ENCODE results near the gene NBAS. TPM values are rescaled to one million over a fixed set of nuclear protein-coding genes. Genes with fewer than 3 reads are reported as not detected.

Gene NBAS
- polyA plus RNA-seq, 1 experiment = 35.6 TPM

- no peak for TF ChIP-seq CTCF (IDR thresholded peaks at IDR 0.05; ENCODE audit: insufficient read depth, low read depth, low read length)
- Histone ChIP-seq H3K36me3 (ENCODE audit: control insufficient read depth, insufficient read depth, low read length) (peaks cover 1% of the 10 kb centered on the region; the same call in 1 of the 2 replicates), H3K4me3 (ENCODE audit: low read depth, low read length) (no peak overlapping the region), H3K27me3 (ENCODE audit: control insufficient read depth, insufficient read depth, low read length) (no peaks in the 10 kb centered on the region)
- DNase-seq (ENCODE audit: low read depth) = no peak
- ChIA-PET POLR2A (no interaction called here), CTCF (no interaction called here)
Measured at GRCh38 chr2:15269043-15269442, 292.1 kb downstream of the NBAS start.

GRCh38 chr2:15265889-15266288 lies 295.2 kb downstream of the NBAS start:
- H3K27me3 ChIP-seq (ENCODE audit: control insufficient read depth, insufficient read depth, low read length) = no peaks in the 10 kb centered on the region
- peaks cover 1% of the 10 kb centered on the region; the same call in 1 of the 2 replicates for H3K36me3 ChIP-seq (ENCODE audit: control insufficient read depth, insufficient read depth, low read length)
- CTCF ChIA-PET = no interaction called here
- no peak for TF ChIP-seq CTCF (IDR thresholded peaks at IDR 0.05; ENCODE audit: insufficient read depth, low read depth, low read length)
- no peak for DNase-seq (ENCODE audit: low read depth)
- H3K4me3 ChIP-seq (ENCODE audit: low read depth, low read length) = no peak overlapping the region
- POLR2A ChIA-PET = no interaction called here

GRCh38 chr2:15263976-15264685 lies 297.0 kb downstream of the NBAS start:
- DNase-seq (ENCODE audit: low read depth) = no peak
- H3K27me3 ChIP-seq (ENCODE audit: control insufficient read depth, insufficient read depth, low read length) = no peaks in the 10 kb centered on the region
- ChIA-PET CTCF (no interaction called here), POLR2A (no interaction called here)
- TF ChIP-seq CTCF (IDR thresholded peaks at IDR 0.05; ENCODE audit: insufficient read depth, low read depth, low read length) = no peak
- no peak overlapping the region for H3K4me3 ChIP-seq (ENCODE audit: low read depth, low read length)
- peaks cover 1% of the 10 kb centered on the region; the same call in 1 of the 2 replicates for H3K36me3 ChIP-seq (ENCODE audit: control insufficient read depth, insufficient read depth, low read length)

GRCh38 chr2:15262792-15263191 lies 298.3 kb downstream of the NBAS start:
- H3K27me3 ChIP-seq (ENCODE audit: control insufficient read depth, insufficient read depth, low read length) = no peaks in the 10 kb centered on the region
- no peak for DNase-seq (ENCODE audit: low read depth)
- ChIA-PET CTCF (no interaction called here), POLR2A (no interaction called here)
- H3K4me3 ChIP-seq (ENCODE audit: low read depth, low read length) = no peak overlapping the region
- no peak for TF ChIP-seq CTCF (IDR thresholded peaks at IDR 0.05; ENCODE audit: insufficient read depth, low read depth, low read length)
- H3K36me3 ChIP-seq (ENCODE audit: control insufficient read depth, insufficient read depth, low read length) = peaks cover 1% of the 10 kb centered on the region; the same call in 1 of the 2 replicates

GRCh38 chr2:15260835-15261234 lies 300.3 kb downstream of the NBAS start:
- POLR2A ChIA-PET = no interaction called here
- TF ChIP-seq CTCF (IDR thresholded peaks at IDR 0.05; ENCODE audit: insufficient read depth, low read depth, low read length) = no peak
- Histone ChIP-seq H3K4me3 (ENCODE audit: low read depth, low read length) (no peak overlapping the region), H3K27me3 (ENCODE audit: control insufficient read depth, insufficient read depth, low read length) (no peaks in the 10 kb centered on the region), H3K36me3 (ENCODE audit: control insufficient read depth, insufficient read depth, low read length) (peaks cover under 1% of the 10 kb centered on the region; the same call in 1 of the 2 replicates)
- DNase-seq (ENCODE audit: low read depth) = no peak
- CTCF ChIA-PET = no interaction called here

All from BJ (cell line).